ENCODE results near the gene EMCN. TPM values are rescaled to one million over a fixed set of nuclear protein-coding genes. Genes with fewer than 3 reads are reported as not detected.

The EMCN gene
- total RNA-seq, 1 experiment from 2014 or later = not detected

GRCh38 chr4:100429616-100430015, 88.2 kb downstream of the EMCN start:
- Histone ChIP-seq H3K9me3 (ENCODE audit: control insufficient read depth, low read depth, low read length) (no peaks in the 10 kb centered on the region), H4K20me1 (ENCODE audit: control insufficient read depth, insufficient read depth, insufficient read length) (no peaks in the 10 kb centered on the region), H3K18ac (ENCODE audit: insufficient read length, low read depth, low read length) (no peak overlapping the region), H3K79me2 (ENCODE audit: insufficient read depth, low read length) (no peaks in the 10 kb centered on the region), H3K4me2 (ENCODE audit: insufficient read depth, insufficient read length, low read length) (no peak overlapping the region), H2BK20ac (ENCODE audit: low read depth, low read length, poor library complexity, severe bottlenecking) (no peak overlapping the region), H2AK5ac (ENCODE audit: insufficient read length, low read length) (no peak overlapping the region), H3K27ac (ENCODE audit: insufficient read length, low read depth, low read length) (no peak overlapping the region), H2AFZ (ENCODE audit: low read length) (no peak overlapping the region), H2BK5ac (ENCODE audit: insufficient read length, low read length) (no peak overlapping the region), H3K4me1 (ENCODE audit: insufficient read depth, low read length) (no peaks in the 10 kb centered on the region), H3K23me2 (ENCODE audit: insufficient read length, low read depth, low read length, poor library complexity, severe bottlenecking) (no peaks in the 10 kb centered on the region), H2BK12ac (ENCODE audit: insufficient read length, low read depth, low read length) (no peak overlapping the region), H3K27me3 (ENCODE audit: insufficient read depth, low read length) (no peaks in the 10 kb centered on the region), H4K5ac (ENCODE audit: insufficient read length, low read depth, low read length) (no peak overlapping the region), H3K14ac (ENCODE audit: insufficient read depth, low read length) (no peak overlapping the region), H3K56ac (ENCODE audit: insufficient read length, low read depth, low read length) (no peak overlapping the region), H2BK120ac (ENCODE audit: low read depth, low read length, poor library complexity, severe bottlenecking) (no peak overlapping the region), H2BK15ac (ENCODE audit: low read depth, low read length) (no peak overlapping the region), H3K23ac (ENCODE audit: insufficient read length, low read depth, low read length) (no peak overlapping the region), H3K4ac (ENCODE audit: low read depth, low read length) (no peak overlapping the region), H3K9ac (ENCODE audit: extremely low read depth, insufficient read length, low read length) (no peak overlapping the region), H4K91ac (ENCODE audit: insufficient read length, low read depth, low read length) (no peak overlapping the region), H3T11ph (ENCODE audit: low read length) (no peak overlapping the region), H4K8ac (replicated peaks; ENCODE audit: insufficient read length, low read depth, low read length) (no peak overlapping the region), H3K79me1 (ENCODE audit: insufficient read depth, low read depth, low read length, poor library complexity, severe bottlenecking) (no peaks in the 10 kb centered on the region)
- Mint-ChIP-seq H3K9me3 (peaks cover 0 to 4% of the 10 kb centered on the region in 2 experiments; a peak in 1 of 5 replicates), H3K4me3 (no peak overlapping the region), H3K36me3 (ENCODE audit: insufficient read depth in 1 of 3, low read depth in 3 of 3) (no peaks in the 10 kb centered on the region), H3K27me3 (ENCODE audit: low read depth) (no peaks in the 10 kb centered on the region), H3K27ac (no peak overlapping the region), H3K4me1 (peaks cover 0 to 3% of the 10 kb centered on the region in 2 experiments; a peak in 1 of 4 replicates)
- TF ChIP-seq CTCF (conservative IDR thresholded peaks at IDR 0.05) = no peak
- WGBS (ENCODE audit: extremely low coverage, insufficient read length, low lambda C conversion rate) = no CpG with 5 or more reads among the region's 1 CpG
- DNase-seq = no peak

Measured in H9 (cell line).